Stimulated activated CD8-positive, alpha-beta memory T cell treated with anti-CD3 and anti-CD28 coated beads, Interleukin-7, amount 100 ng/mL, for 1 hour (primary cell): ENCODE data around the gene DIAPH3.

Experiments
- DNase-seq, 2 donors: peaks; one replicate each; pipeline ENCODE4 v3.0.0-alpha.2; 2020; ENCODE audit warnings: low read depth in 2 of 2

Gene DIAPH3

GRCh38 chr13:59780058-59780457 is 383.7 kb downstream of the DIAPH3 start:
- DNase-seq = no peak

- DNase-seq = no peak
Measured at GRCh38 chr13:59776924-59777690, 386.6 kb downstream of the DIAPH3 start.

DNA sequence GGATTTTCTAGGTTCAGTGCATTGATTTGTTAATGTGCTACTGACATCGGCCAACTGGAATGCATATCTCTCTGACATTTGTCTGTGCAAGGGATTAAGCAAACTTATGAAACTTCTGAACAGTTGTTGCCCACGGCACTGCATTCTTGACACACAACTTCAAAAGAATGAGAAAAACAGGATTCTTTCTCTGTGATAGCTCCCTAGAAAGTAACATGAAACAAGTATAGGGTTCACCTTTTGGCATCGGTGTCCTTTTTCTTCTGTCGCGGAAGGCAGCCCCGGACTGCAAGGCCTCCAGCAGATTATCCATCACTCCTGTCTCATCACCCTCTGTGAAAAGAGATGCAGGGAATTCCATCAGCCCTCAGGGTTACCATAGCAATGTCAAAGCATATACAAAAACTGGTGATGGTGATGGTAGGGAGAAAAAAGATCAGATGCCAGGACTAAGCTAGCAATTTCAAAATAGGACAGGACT is 389.2 kb downstream of the DIAPH3 start:
- no peak for DNase-seq

- no peak for DNase-seq
Measured at GRCh38 chr13:59771272-59771671, 392.5 kb downstream of the DIAPH3 start.

DNA sequence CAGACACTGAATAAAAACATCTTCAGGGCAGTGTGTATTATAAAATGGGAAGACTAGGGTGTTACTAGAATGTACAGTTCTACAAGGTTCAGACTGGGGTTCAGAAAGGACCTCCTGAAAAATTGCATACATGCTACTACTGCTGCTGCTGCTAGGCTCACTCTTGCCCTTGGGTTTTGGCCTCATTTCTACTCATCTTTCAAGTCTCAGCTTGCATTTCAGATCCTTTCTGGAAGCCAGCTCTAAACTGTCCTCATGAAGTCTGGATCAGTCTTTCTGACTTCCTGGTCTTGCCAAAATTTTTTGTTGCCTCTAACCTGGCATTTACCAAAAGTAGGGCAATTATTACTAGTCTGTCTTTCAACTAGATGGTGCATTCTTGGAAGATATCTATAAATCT is 393.3 kb downstream of the DIAPH3 start:
- no peak for DNase-seq

GRCh38 chr13:59766236-59766635 is 397.5 kb downstream of the DIAPH3 start:
- no peak for DNase-seq

DNA sequence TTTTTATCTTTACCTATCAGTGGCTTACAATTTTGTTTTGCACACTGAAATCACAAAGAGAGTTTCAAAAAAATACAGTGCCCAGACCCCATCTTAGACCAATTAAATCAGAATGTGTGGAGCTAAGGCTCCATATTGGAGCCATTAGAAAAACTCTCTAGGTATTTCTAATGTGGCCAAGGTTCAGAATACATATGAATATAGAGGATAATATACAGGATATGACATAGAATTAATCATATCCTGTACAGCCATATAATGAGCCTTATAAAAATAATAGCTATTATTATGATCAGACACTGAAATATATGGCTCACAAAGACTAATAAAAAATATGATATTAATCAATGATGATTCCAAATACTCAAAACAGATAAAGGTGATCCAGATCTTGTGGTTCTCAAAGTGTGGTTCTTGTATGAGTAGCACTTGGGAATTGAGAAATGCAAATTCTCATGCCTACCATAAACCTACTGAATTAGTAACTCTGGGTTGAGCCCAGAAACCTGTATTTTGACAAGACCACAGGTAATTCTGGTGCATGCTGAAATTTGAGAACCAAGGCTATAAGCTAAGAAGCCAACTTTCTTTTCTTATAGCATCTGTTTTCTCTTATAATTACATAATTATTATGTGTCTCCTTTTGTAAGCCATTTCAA is 408.0 kb downstream of the DIAPH3 start:
- no peak for DNase-seq

- no peak for DNase-seq
Measured at GRCh38 chr13:59754411-59754810, 409.3 kb downstream of the DIAPH3 start.

- DNase-seq = no peak
Measured at GRCh38 chr13:59750860-59751259, 412.9 kb downstream of the DIAPH3 start.

- no peak for DNase-seq
Measured at GRCh38 chr13:59748046-59748445, 415.7 kb downstream of the DIAPH3 start.

- no peak for DNase-seq
Measured at GRCh38 chr13:59747529-59747928, 416.2 kb downstream of the DIAPH3 start.

DNA sequence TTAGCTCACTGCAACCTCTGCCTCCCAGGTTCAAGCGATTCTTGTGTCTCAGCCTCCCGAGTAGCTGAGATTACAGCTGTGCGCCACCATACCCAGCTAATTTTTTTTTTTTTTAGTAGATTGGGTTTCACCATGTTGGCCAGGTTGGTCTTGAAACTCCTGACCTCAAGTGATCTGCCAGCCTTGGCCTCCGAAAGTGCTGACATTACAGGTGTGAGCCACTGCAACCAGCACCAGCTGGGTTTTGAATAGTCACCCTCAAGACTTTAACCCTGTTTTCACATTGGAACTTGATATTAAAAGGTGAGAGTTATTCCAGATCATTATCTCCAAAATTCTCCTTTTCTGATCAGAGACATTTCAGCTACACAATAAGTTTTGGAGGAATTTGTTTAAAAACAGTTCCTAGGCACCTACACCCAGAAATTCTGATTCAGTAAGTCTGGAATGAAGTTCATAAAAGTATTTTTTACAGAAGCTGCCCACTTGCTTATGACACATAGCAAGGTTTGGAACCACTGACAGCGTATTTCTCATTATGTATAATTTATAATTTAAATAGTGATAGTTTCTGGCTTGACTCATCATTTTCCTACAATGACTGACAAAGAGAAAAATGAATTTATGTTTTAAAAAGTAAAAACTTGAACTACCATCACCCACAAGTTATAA is 417.3 kb downstream of the DIAPH3 start:
- no peak for DNase-seq

- DNase-seq = no peak
Measured at GRCh38 chr13:59745392-59745788, 418.3 kb downstream of the DIAPH3 start.

DNA sequence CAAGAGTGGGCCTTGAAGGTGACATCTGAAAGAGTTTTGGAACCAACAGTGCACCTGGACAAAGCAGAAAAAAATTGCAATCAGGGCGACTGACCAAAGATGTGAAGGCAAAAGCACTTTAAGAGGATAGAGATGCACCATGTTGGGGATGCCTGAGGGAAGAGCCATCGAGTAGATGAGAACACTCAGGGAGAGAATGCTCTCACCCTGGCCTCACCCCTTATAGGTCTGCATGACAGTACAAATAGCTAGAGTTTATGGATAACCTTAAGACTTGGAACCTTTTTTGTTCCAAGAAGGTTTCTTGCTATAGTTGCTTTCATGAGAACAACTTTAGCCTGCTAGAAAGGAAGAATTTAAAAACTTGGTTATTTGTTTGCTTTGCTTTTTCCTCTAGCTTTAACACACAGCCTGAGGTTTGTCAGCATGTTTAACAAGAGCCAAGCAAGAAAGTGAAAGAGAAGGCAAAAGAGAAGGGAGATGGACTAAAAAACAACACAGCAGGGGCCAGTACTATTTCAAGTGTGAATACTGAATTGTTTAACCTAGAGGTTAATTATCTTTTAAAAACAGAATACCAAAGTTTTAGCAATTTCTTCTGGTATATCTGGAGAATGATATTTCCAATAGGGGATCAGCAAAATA is 418.9 kb downstream of the DIAPH3 start:
- DNase-seq = no peak

GRCh38 chr13:59743195-59743594 is 420.5 kb downstream of the DIAPH3 start:
- no peak for DNase-seq

- no peak for DNase-seq
Measured at GRCh38 chr13:59742467-59742866, 421.3 kb downstream of the DIAPH3 start.

DNA sequence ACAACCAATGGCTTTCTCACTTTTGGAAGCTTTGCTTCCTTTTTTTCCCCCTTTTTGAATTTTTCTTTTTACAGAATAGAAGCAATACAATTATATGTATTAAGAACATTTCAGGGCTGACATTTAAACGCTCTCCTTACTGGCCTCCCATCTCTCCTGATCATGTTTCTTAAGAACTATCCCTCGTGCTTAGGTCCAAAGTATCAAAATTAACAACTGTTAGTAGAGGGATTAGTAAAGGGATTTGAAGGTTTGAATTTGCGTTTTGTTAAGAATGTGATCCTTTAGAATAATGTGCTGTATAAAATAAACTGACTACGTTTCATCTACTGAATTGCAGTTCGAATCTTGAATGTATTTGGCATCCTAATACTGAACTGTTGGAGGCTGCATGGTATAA is 424.8 kb downstream of the DIAPH3 start:
- no peak for DNase-seq

DNA sequence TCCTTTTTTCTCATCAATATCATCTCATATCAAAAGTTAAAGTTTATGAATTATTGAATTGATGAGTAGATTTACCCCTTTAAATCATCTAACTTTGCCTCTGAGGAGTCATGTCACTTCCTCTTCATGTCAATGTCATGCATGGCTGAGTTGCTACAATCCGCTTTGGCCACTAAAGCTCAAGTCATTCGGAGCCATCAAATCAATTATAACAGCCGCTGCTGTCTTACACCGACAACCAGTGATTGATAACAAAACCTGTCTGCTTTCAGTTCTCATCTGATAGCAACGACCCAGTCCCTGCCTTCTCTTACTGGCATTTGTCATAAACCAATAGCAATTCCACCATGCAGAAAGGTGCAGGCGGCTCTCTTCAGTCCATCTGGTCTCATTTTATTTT is 429.3 kb downstream of the DIAPH3 start:
- DNase-seq = no peak

DNA sequence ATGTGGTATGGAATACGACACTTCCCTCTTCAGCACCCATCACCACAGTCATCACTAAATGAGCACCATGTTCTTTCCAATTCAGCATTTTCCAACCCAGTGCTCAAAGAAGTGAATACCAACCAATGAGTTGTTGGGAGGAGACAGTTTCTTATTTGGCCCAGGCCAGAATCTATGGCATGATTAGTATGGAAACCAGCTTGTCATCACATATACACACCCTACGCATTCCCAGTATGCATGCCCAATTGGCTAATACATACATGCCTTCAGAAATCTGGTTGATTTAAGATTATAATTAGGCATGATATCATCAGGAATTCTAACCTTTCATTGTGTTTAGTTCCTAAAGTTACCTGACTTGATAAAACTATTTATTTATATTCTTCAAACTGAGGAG is 430.0 kb downstream of the DIAPH3 start:
- DNase-seq = no peak

- DNase-seq = no peak
Measured at GRCh38 chr13:59730026-59730425, 433.7 kb downstream of the DIAPH3 start.

DNA sequence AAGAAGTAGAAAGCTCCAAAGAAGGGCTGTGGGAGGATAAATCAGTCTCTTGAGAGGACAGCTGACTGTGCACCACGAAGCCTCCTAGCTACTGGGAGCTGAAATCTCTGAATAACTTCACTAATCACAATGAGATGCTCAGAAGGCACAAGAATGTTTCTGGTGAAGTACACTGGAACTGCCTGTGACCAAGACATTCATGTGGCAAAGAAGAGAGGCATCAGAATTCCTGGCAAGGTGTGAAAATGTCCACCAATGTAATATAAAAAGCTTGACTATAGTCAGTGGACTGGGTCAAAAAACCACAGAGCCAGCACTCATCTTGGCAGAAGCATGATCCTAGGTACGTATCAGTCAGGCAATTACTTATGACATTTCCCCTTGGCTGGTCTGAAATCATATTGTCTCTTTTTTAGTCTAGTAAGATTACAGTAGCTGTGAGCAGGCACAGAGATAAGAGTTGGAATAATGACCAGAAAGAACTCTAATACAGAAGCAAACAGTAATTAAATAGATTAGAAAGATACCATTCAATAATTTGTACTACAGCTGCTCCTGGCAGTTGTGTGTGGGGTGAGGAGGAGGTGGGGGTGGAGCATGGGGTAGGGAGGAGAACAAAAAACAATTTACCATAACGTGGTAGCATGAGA is 434.7 kb downstream of the DIAPH3 start:
- DNase-seq = no peak
